Endometrium (tissue), 2 donors: ENCODE results near the gene FGR.

ENCODE experiments used
- FAIRE-seq: peaks from 2 replicates; lab custom pipeline; 2012; peaks lifted over from hg19 to GRCh38; lab: Jason Lieb, UNC
- donor health status: control.
- donor health status: control.

Gene FGR

GRCh38 chr1:27600498-27601175 lies 34.3 kb downstream of the FGR start:
- no peak for FAIRE-seq

- FAIRE-seq: no peak
Measured at GRCh38 chr1:27599605-27600497, 35.1 kb downstream of the FGR start.

GRCh38 chr1:27598902-27599528 lies 36.0 kb downstream of the FGR start:
- no peak for FAIRE-seq

GRCh38 chr1:27598295-27598687 lies 36.7 kb downstream of the FGR start:
- FAIRE-seq: no peak

- FAIRE-seq: no peak
Measured at GRCh38 chr1:27597516-27598294, 37.3 kb downstream of the FGR start.

GRCh38 chr1:27596986-27597385 lies 38.0 kb downstream of the FGR start:
- no peak for FAIRE-seq

- no peak for FAIRE-seq
Measured at GRCh38 chr1:27596261-27596660, 38.7 kb downstream of the FGR start.

GRCh38 chr1:27595597-27595996 lies 39.4 kb downstream of the FGR start:
- FAIRE-seq: no peak

GRCh38 chr1:27594564-27595510 lies 40.1 kb downstream of the FGR start:
- FAIRE-seq: no peak

GRCh38 chr1:27593678-27594563 lies 41.1 kb downstream of the FGR start:
- no peak for FAIRE-seq

- no peak for FAIRE-seq
Measured at GRCh38 chr1:27592931-27593677, 41.9 kb downstream of the FGR start.

GRCh38 chr1:27592232-27592930 lies 42.6 kb downstream of the FGR start:
- FAIRE-seq: no peak

GRCh38 chr1:27591622-27592021 lies 43.4 kb downstream of the FGR start:
- FAIRE-seq: no peak

- no peak for FAIRE-seq
Measured at GRCh38 chr1:27590917-27591508, 44.0 kb downstream of the FGR start.

- FAIRE-seq: no peak
Measured at GRCh38 chr1:27589841-27590426, 45.1 kb downstream of the FGR start.

GRCh38 chr1:27589441-27589840 lies 45.5 kb downstream of the FGR start:
- no peak for FAIRE-seq

- FAIRE-seq: no peak
Measured at GRCh38 chr1:27588256-27589232, 46.4 kb downstream of the FGR start.
